NCI-H526 (cell line): ENCODE data around the gene HTR6.
A peak's percentile ranks its signal among the peaks of the same experiment; 100 is the strongest.

Source experiments
- DNase-seq, 2 experiments: peaks; one replicate each; lab custom pipeline; 2025; lab: John Stamatoyannopoulos, UW

HTR6 gene

DNA sequence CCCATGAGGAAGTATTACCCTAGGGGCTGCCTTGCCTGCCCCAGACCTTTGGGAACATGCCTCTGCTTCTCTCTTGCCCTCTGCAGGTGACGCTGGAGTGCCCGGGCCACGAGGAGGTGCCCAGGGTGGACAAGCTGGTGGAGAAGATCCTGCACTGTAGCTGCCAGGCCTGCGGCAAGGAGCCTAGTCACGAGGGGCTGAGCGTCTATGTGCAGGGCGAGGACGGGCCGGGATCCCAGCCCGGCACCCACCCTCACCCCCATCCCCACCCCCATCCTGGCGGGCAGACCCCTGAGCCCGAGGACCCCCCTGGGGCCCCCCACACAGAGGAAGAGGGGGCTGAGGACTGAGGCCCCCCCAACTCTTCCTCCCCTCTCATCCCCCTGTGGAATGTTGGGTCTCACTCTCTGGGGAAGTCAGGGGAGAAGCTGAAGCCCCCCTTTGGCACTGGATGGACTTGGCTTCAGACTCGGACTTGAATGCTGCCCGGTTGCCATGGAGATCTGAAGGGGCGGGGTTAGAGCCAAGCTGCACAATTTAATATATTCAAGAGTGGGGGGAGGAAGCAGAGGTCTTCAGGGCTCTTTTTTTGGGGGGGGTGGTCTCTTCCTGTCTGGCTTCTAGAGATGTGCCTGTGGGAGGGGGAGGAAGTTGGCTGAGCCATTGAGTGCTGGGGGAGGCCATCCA lies 7.8 kb upstream of the HTR6 start:
- no peak for DNase-seq

DNA sequence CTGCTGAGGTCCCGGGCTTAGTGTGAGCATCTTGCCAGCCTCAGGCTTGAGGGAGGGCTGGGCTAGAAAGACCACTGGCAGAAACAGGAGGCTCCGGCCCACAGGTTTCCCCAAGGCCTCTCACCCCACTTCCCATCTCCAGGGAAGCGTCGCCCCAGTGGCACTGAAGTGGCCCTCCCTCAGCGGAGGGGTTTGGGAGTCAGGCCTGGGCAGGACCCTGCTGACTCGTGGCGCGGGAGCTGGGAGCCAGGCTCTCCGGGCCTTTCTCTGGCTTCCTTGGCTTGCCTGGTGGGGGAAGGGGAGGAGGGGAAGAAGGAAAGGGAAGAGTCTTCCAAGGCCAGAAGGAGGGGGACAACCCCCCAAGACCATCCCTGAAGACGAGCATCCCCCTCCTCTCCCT lies 7.2 kb upstream of the HTR6 start:
- DNase-seq, result no peak

DNA sequence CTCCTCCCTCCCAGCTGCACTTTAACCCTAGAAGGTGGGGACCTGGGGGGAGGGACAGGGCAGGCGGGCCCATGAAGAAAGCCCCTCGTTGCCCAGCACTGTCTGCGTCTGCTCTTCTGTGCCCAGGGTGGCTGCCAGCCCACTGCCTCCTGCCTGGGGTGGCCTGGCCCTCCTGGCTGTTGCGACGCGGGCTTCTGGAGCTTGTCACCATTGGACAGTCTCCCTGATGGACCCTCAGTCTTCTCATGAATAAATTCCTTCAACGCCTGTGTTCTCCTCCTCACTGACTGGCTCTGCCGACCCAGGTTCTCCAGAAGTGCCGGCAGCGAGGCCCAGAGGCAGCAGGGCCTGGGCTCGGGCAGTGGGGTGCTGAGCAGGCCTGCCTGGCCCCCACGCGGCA lies 6.5 kb upstream of the HTR6 start:
- DNase-seq, result no peak

DNA sequence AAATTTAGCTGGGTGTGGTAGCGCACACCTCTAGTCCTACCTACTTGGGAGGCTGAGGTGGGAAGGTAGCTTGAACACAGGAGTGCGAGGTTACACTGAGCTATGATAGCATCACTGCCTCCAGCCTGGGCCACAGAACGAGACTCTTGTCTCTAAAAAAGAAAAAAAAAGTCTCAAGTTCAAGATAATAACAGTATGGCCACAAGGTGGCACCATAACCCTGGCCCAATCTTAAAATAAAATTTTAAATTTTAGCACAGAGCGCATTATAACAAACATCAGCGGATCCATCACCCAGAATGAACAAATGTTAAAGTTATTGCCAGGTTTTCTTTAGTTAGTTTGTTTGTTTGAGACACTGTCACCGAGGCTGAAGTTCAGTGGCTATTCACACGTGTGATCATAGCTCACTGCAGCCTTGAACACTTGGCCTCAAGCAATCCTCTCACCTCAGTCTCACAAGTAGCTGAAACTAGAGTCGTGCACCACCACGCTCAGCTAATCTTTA lies 2.9 kb upstream of the HTR6 start:
- peak in 1 of 2 experiments; percentile 39 for DNase-seq

DNA sequence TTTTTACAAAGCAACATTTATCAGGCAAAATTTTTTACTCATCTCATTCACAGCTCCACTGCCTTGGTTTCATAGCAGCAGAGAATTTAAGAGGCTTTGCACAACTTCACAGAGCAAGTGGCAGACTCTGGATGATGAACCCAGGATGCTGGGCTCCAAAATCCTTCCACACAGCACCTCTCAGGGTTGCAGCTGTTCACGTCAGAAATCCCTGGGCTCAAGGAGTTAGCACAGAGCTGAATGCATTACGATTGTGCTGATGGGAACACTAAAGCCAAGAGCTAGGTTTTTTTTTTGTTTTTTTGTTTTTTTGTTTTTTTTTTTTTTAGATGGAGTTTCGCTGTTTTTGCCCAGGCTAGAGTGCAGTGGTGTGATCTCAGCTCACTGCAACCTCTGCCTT lies 2.4 kb upstream of the HTR6 start:
- no peak for DNase-seq

DNA sequence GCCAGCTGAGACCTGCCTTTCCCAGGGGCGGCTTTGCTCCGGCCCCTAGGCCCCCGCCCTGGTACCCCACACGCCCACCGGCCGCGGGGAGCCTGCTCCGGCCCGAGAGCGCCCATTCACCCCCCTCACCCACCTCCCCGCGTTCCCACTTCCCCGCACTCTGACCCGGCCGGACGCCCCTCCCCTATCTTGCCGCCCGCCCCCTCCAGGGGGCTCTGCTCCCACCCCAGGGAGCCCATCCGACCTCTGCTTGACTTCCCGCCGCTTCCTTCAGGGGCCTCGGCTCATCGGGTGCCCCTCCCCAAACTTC lies 466 bp downstream of the HTR6 start:
- DNase-seq, result no peak

DNA sequence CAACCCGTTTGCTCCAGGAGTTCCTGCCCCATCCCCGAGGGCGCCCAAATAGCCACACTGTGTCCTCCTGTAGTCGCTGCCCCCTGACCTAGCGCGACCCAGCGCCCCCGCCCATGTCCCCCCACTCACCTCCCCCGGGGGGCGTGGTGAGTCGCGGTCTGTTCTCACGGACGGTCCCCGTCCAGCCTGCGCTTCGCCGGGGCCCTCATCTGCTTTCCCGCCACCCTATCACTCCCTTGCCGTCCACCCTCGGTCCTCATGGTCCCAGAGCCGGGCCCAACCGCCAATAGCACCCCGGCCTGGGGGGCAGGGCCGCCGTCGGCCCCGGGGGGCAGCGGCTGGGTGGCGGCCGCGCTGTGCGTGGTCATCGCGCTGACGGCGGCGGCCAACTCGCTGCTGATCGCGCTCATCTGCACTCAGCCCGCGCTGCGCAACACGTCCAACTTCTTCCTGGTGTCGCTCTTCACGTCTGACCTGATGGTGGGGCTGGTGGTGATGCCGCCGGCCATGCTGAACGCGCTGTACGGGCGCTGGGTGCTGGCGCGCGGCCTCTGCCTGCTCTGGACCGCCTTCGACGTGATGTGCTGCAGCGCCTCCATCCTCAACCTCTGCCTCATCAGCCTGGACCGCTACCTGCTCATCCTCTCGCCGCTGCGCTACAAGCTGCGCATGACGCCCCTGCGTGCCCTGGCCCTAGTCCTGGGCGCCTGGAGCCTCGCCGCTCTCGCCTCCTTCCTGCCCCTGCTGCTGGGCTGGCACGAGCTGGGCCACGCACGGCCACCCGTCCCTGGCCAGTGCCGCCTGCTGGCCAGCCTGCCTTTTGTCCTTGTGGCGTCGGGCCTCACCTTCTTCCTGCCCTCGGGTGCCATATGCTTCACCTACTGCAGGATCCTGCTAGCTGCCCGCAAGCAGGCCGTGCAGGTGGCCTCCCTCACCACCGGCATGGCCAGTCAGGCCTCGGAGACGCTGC lies 1.1 kb downstream of the HTR6 start:
- DNase-seq, result peak in 1 of 2 experiments; percentile 17

DNA sequence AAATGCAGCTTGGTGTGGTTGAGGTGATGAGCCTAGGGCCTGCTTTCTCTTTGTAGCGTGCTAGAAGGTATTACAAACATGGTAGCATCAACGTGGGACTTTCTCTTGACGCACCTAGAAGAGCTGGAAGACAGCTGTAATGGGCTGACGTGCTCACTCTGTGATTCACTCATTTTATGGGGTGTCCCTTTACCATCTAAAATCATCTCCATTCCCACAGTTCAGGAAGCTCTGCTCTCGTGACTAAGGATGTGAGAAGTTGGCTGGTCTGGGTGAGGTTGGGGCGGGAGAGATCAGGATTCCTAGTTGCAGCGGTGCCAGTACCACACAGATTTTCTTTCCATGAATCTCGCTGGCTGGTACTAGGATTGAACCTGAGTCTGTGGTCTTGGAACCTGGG lies 4.2 kb downstream of the HTR6 start:
- no peak for DNase-seq

DNA sequence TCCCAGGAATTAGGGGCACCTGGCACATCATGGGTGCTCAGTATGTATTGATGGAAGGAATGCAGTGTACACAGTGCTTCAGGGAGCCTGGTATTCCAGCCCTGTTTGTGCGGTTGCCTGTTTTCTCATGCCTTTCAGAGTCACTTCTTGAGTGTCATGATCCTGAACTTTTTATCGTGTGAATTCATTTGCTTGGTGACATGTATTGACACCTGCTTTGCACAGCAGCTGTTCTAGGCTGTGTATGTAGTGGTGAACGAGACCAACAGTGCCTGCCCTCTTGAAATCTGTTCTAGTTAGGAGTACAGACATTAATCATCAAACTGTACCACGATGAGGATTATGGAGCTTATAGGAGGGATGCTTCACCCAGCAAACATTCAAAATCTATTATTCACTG lies 6.1 kb downstream of the HTR6 start:
- no peak for DNase-seq

DNA sequence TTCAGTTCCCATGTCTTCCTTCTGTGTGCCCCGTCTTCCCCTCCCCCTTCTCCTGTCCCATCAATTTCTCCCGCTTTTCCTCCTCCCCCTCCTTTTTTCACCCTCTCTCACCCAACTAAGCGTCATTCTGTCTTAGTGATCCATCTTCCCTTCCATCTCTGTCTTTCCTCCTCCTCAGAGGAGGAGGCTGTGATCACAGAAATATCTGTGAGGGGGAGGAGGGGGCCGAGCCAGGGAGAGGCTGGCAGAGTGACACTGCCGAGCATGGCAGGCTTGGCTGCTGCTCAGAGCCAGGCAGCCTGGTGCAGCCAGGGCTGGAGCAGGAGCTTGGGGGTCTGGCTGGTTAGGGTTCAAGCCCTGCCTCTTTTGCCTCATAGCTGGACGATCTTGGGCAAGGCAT lies 7.6 kb downstream of the HTR6 start:
- no peak for DNase-seq

DNA sequence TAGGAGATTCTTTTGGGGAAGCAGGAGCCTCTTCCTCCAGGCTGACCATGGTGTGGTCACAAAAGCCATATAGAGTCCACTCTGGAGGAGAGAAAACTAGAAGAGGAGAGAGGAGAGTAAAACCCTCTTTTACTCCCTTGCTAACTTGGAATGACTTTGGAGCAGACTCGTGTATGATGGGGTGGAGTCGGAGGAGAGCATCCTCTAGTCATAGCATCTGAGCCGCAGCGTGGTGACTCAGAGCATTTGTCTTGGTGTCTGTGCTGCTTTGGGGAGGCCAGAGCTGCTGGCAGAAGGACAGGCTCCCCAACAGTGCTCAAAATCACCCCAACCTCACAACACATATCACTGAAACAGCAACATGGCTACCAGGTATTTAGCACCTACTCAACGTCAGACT lies 11.1 kb downstream of the HTR6 start:
- no peak for DNase-seq

DNA sequence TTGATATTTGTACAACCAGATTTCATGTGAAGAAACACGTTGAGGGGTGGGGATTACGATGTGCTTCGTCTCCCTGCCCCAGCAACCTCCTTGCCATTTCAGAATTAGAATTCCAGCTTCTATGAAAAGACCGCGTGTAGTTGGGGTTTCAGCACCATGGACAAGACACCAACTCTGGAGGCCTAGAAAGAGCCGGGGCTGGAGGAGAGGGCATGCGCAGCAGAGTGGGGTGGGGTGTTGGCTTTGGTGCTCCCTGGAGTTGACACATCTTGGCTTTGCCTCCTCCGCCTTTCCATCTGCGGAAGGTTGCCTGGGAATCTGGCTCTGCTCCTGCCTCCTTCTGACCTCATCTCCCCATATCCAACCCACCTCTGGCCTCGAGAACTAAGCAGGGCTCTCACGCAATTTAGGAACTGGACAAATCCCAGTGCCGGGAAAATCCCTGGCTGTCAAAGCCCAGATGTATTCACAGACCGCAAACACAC lies 11.8 kb downstream of the HTR6 start:
- no peak for DNase-seq

DNA sequence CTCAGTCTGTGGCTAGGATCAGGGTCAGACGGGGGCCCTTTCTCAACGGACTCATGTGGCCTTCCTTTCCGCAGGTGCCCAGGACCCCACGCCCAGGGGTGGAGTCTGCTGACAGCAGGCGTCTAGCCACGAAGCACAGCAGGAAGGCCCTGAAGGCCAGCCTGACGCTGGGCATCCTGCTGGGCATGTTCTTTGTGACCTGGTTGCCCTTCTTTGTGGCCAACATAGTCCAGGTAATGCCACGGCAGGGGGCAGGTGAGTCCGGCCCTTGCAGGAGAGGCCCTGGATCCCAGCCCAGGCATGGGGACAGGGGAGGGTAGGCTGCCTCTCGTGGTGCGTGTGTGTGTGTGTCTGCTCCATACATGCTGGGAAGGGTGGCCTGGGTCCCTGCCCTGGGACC lies 13.8 kb downstream of the HTR6 start:
- DNase-seq, result no peak

DNA sequence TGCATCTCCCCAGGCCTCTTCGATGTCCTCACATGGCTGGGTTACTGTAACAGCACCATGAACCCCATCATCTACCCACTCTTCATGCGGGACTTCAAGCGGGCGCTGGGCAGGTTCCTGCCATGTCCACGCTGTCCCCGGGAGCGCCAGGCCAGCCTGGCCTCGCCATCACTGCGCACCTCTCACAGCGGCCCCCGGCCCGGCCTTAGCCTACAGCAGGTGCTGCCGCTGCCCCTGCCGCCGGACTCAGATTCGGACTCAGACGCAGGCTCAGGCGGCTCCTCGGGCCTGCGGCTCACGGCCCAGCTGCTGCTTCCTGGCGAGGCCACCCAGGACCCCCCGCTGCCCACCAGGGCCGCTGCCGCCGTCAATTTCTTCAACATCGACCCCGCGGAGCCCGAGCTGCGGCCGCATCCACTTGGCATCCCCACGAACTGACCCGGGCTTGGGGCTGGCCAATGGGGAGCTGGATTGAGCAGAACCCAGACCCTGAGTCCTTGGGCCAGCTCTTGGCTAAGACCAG lies 14.3 kb downstream of the HTR6 start:
- no peak for DNase-seq

DNA sequence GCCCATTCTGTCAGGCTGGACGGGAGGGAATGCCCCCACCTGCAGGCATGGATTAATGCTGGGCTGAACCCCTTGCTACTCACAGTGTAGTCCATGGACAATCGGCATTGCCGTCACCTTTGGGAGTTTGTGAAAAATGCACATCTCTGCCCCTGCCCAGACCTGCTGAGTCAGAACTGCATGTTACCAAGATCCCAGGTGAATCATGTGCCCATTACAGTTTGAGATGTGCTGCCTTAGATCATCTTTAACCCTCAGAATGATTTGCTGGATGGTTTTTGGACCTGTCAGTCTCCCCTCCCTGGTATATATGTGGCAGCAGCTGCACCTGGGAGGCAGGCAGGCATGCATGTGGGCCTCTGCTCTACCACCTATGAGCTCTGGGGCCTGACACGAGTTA lies 15.0 kb downstream of the HTR6 start:
- no peak for DNase-seq

DNA sequence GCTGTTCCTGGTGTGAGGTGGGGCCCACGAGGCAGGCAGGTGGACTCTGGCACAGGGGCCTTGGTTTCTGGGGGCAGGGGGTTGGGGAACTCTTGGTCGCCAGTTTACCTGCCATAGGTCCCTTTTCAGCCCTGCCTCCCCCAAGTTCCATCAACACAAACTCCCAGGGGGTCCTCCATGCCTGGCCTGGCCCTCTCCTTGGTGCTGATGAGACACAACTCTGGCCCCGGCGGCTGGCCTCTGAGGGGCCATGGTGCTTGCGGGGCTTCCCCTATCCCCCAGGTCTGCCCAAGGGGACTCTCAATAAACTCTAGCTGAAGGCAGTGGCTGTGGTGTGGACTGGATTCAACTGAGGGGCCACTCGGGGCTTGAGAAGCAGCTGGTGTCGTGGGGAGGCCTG lies 16.0 kb downstream of the HTR6 start:
- no peak for DNase-seq

DNA sequence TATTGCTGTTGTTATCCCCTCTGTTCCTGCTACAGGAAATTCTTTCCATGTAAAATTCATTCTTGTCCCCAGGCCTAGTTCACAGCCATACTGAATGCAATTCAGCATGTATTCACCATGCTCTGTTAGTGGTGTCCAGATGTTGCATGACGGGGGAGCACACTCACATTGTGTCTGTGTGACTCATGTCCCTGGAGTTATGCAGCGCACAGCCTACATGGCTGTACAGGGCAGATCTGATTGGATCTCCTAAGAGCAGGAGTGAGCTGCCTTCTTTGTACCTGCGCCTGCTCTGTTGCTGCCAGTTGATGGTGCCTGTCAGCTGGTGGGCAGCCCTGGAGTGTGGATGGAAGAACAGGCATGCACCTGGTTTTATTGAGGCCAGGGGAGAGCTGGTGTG lies 17.6 kb downstream of the HTR6 start:
- DNase-seq, result no peak

DNA sequence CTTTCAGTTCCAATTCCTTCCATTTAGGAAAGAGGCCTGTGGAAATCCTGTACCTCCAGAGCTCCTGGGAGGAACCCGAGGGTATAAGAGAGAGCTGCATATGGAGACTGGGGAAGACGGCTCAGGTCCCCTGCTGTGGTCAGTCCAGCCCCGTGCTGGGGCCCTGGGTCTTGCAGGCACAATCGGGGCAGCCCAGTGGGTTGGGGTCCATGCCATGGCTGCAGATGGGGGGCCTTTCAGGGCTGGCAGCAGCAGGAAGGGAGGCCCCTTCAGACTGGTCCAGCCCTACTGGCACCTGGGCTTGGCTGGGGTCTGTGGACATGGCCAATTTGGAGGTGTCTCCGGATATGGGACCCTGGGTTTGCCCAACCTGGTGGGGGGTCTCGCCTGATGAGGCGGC lies 18.2 kb downstream of the HTR6 start:
- no peak for DNase-seq

DNA sequence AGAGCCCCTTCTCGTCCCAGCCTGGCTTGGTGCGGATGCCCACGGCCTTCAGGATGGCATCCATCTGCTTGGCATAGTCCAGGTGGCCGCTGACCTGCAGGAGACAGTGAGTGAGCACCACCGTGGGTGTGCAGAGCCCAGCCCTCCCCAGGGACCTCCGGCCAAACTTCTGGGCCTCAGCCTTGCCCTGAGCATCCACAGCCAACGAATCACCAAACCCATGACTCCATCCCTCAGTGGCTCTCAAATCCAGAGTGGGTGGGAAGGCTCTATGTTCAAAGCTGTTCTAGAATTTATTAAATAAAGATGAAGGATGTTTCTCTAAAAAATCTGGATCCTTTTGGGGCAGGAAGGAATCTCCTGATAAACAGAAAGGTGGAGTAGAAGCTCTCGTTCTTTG lies 18.7 kb downstream of the HTR6 start:
- DNase-seq, result no peak

DNA sequence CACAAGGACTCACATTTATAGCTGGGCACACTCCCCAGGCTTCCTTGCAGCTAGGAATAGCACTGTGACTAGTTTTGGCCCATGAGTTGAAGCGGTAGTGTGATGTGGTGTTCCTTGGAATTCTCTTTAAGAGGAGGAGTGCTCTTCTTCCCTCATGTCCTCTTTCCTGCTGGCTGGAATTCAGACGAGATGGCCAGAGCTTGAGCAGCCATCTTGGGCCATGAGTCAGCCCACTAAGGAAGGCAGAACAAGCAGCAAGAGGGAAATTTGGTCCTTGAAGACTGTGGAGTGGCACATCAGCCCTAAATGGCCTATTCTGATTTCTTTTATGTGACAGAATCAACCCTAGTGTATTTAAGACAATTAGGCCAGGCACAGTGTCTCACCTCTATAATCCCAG lies 20.0 kb downstream of the HTR6 start:
- no peak for DNase-seq

DNA sequence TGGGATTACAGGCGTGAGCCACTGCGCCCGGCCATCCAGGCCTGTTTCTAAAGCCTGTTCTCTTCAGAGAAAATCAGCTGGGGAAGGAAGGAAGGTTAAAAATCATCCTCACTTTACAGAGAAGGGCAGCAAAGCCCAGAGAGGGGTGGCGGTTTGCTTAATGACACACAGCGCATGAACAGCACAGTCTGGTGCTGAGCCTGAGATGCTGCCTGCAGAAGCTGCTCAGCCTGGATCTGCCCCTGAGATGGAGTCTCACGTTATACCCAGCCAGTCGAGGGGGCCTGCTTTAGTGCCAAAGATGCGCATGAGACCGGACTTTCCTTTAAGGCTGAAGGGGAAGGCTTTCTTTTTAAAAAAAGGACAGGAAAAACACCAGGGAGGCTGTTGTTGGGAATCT lies 21.3 kb downstream of the HTR6 start:
- no peak for DNase-seq

DNA sequence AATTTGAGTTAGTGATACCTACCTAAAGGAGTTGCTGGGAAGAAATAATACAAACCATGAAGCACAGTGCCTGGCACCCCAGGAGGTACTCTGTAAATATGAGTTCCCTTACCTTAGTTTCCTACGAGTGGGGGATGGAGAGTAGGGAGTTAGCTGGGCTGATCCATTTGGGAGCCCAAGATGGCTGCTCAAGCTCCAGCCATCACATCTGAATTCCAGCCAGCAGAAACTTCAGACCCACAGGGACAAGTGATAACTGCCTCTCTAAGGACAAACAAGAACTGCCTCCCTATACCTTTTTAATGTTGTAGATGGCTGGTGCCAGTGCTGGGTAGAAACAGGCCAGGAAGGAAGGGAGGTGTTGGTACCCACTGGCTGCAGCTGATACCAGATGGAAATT lies 22.7 kb downstream of the HTR6 start:
- no peak for DNase-seq
